ENCODE results near the gene CHURC1.

DNA sequence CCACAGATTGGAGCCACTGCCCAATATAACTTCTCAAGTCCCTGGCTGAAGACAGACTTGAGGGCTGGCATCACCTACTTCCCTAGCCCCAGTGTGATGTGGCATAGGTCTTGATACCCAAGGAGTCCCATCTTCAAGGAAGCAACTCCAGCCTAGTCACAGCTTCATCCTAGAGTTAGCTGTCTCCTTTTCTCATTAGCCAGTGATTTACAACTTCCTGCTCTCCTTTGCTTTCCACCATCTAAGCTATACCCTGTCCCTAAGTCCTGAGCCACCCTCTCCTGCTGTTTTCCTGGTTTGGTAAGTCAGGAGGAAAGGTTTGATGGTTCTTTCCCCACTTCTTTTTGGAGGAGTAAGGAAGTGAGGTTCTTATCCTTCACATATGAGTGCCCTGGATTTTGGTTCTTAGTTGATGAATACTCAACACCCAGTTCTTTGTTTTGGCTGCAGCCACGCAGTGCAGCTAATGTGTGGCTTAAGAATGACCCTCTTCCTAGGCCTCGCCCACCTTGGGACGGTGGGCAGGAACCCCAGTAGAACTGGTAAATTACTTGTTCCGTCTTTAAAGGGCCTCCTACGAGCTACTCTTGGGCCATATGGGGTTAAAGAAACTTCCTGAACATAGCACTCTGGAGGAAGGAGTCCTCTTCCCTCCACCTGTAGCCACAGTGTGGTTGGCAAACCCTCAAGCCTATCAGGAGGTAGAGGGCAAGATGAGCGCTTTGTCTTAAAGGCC lies 32.2 kb downstream of the CHURC1 start:
- TF ChIP-seq EZH2 (IDR thresholded peaks at IDR 0.05; ENCODE audit: insufficient read depth, poor library complexity, severe bottlenecking), result no peak
- no peak for TF ChIP-seq EZH2phosphoT487 (IDR thresholded peaks at IDR 0.05; ENCODE audit: insufficient read depth, low read depth)

Data from GM23248 (cell line).